NB4 (cell line): ENCODE data around the gene EDAR.

Experiments
- MYC ChIP-seq: IDR thresholded peaks from 2 replicates; pipeline ENCODE4 v1.6.1; 2011; ENCODE audit warnings: low read depth, low read length
- POLR2A ChIP-seq: IDR thresholded peaks from 2 replicates; pipeline ENCODE4 v1.6.1; 2011; ENCODE audit warnings: mild to moderate bottlenecking; ENCODE audit not compliant: insufficient read length; ENCODE audit errors: extremely low read depth
- TF ChIP-seq, protein P1 (sequence below): IDR thresholded peaks from one replicate; pipeline ENCODE4 v1.5.1; 2012; ENCODE audit warnings: low read depth, low read length

- TF ChIP-seq, protein P1, sequence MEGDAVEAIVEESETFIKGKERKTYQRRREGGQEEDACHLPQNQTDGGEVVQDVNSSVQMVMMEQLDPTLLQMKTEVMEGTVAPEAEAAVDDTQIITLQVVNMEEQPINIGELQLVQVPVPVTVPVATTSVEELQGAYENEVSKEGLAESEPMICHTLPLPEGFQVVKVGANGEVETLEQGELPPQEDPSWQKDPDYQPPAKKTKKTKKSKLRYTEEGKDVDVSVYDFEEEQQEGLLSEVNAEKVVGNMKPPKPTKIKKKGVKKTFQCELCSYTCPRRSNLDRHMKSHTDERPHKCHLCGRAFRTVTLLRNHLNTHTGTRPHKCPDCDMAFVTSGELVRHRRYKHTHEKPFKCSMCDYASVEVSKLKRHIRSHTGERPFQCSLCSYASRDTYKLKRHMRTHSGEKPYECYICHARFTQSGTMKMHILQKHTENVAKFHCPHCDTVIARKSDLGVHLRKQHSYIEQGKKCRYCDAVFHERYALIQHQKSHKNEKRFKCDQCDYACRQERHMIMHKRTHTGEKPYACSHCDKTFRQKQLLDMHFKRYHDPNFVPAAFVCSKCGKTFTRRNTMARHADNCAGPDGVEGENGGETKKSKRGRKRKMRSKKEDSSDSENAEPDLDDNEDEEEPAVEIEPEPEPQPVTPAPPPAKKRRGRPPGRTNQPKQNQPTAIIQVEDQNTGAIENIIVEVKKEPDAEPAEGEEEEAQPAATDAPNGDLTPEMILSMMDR: no peak
- no peak for TF ChIP-seq MYC
- TF ChIP-seq POLR2A: no peak
These were observed 14.3 kb downstream of the EDAR start for GRCh38 chr2:108974674-108975073.
